H1 (cell line): ENCODE results near the gene GREB1L. TPM values are rescaled to one million over a fixed set of nuclear protein-coding genes. Genes with fewer than 3 reads are reported as not detected.

Experiments used
- CTCF ChIA-PET: fragments of 300-600 bp; sonication (Branson Sonifier 250); formaldehyde crosslinking; loops from one replicate; lab custom pipeline; 2021; ENCODE audit not compliant: partially characterized antibody; lab: Charles Lee
- POLR2A ChIA-PET: fragments of 300-600 bp; sonication (Branson Sonifier 250); formaldehyde crosslinking; loops from one replicate; lab custom pipeline; 2021; ENCODE audit warnings: inconsistent platforms; ENCODE audit not compliant: partially characterized antibody; lab: Charles Lee
- DNase-seq, 2 experiments: peaks; one replicate each; pipeline versions ENCODE4 v3.0.0 to v3.0.0-alpha.2; 2010 to 2022; ENCODE audit warnings: low spot score in 2 of 2, low read depth in 1 of 2, mixed read lengths in 1 of 2
- FAIRE-seq: peaks from 2 replicates; lab custom pipeline; 2011; peaks lifted over from hg19 to GRCh38; lab: Jason Lieb, UNC
- H2AFZ ChIP-seq: 2 replicates; pipeline ENCODE4 v1.8.1; 2012; ENCODE audit warnings: low read length, inconsistent platforms
- H2AK5ac ChIP-seq: 2 replicates; pipeline ENCODE4 v1.6.1; 2013; ENCODE audit warnings: low read depth, low read length
- H2BK120ac ChIP-seq: replicated peaks from 2 replicates; pipeline ENCODE3; 2013; ENCODE audit warnings: low read depth, low read length, inconsistent platforms
- H2BK12ac ChIP-seq: 2 replicates; pipeline ENCODE4 v1.6.1; 2013; ENCODE audit warnings: low read depth, low read length
- H2BK15ac ChIP-seq: 2 replicates; pipeline ENCODE4 v1.6.1; 2013; ENCODE audit warnings: low read length
- H2BK20ac ChIP-seq: 2 replicates; pipeline ENCODE4 v1.6.1; 2013; ENCODE audit warnings: low read length
- H2BK5ac ChIP-seq: 2 replicates; pipeline ENCODE4 v1.6.1; 2013; ENCODE audit warnings: low read depth, low read length
- H3K14ac ChIP-seq: 2 replicates; pipeline ENCODE4 v1.6.1; 2013; ENCODE audit warnings: inconsistent platforms; ENCODE audit not compliant: insufficient read length
- H3K18ac ChIP-seq: 2 replicates; pipeline ENCODE4 v1.6.1; 2013; ENCODE audit warnings: low read length; ENCODE audit errors: extremely low read depth
- H3K23ac ChIP-seq: 2 replicates; pipeline ENCODE4 v1.6.1; 2013; ENCODE audit warnings: inconsistent platforms; ENCODE audit not compliant: insufficient read length
- H3K23me2 ChIP-seq: 2 replicates; pipeline ENCODE4 v1.6.1; 2013; ENCODE audit warnings: low read depth, low read length
- H3K27ac ChIP-seq: 2 replicates; pipeline ENCODE4 v1.6.1; 2011; ENCODE audit warnings: low read depth, low read length, inconsistent platforms
- H3K27me3 ChIP-seq, 4 experiments: replicated peaks in 1 of 4; 1 replicate in 1 of 4; 2 replicates in 3 of 4; pipeline versions ENCODE4 v1.6.1 to v1.8.1; 2011 to 2013; ENCODE audit warnings: low read length in 3 of 4, mild to moderate bottlenecking in 3 of 4, inconsistent platforms in 2 of 4, mixed read lengths in 2 of 4, moderate library complexity in 1 of 4; ENCODE audit not compliant: control insufficient read depth in 3 of 4, insufficient read depth in 3 of 4; ENCODE audit errors: extremely low read depth in 1 of 4
- H3K36me3 ChIP-seq, 4 experiments: 2 replicates each; pipeline versions ENCODE4 v1.6.1 to v1.8.1; 2011 to 2013; ENCODE audit warnings: mild to moderate bottlenecking in 4 of 4, low read length in 3 of 4, moderate library complexity in 2 of 4, control low read depth in 1 of 4, inconsistent platforms in 1 of 4; ENCODE audit not compliant: insufficient read depth in 4 of 4, control insufficient read depth in 2 of 4
- H3K4ac ChIP-seq: replicated peaks from 2 replicates; pipeline ENCODE3; 2013; ENCODE audit warnings: low read length, low read depth, mixed read lengths, inconsistent platforms; ENCODE audit not compliant: insufficient read length
- H3K4me1 ChIP-seq, 4 experiments: replicated peaks in 1 of 4; 1 replicate in 1 of 4; 2 replicates in 3 of 4; pipeline versions ENCODE4 v1.6.1 to v1.8.1; 2011 to 2013; ENCODE audit warnings: low read length in 3 of 4, inconsistent platforms in 2 of 4, mixed read lengths in 1 of 4; ENCODE audit not compliant: insufficient read depth in 4 of 4, control insufficient read depth in 3 of 4
- H3K4me2 ChIP-seq, 2 experiments: 2 replicates each; pipeline versions ENCODE4 v1.6.1 to v1.8.1; 2011 to 2013; ENCODE audit warnings: low read depth in 2 of 2, low read length in 2 of 2, control low read depth in 1 of 2, inconsistent platforms in 1 of 2, mild to moderate bottlenecking in 1 of 2; ENCODE audit not compliant: insufficient read depth in 1 of 2
- H3K4me3 ChIP-seq, 4 experiments: fragments of 200-600, 300-600 bp in 1 of 4; sonication (generic), shearing (Covaris generic), sonication (Bioruptor Twin) in 1 of 4; 2 replicates each; pipeline versions ENCODE4 v1.5.1 to v1.8.1; 2011 to 2016; ENCODE audit warnings: low read length in 4 of 4, low read depth in 3 of 4, control low read depth in 2 of 4, inconsistent platforms in 2 of 4, mild to moderate bottlenecking in 2 of 4, mixed read lengths in 1 of 4, moderate library complexity in 1 of 4; ENCODE audit not compliant: insufficient read depth in 2 of 4; ENCODE audit errors: extremely low read depth in 1 of 4
- H3K56ac ChIP-seq: replicated peaks from 2 replicates; pipeline ENCODE3; 2013; ENCODE audit warnings: low read depth, mild to moderate bottlenecking, mixed read lengths, low read length, inconsistent platforms; ENCODE audit not compliant: insufficient read length
- H3K79me1 ChIP-seq: 2 replicates; pipeline ENCODE4 v1.6.1; 2013; ENCODE audit warnings: low read depth, low read length, control low read depth
- H3K79me2 ChIP-seq, 2 experiments: 2 replicates each; pipeline versions ENCODE4 v1.6.1 to v1.8.1; 2012 to 2013; ENCODE audit warnings: low read length in 2 of 2, mild to moderate bottlenecking in 2 of 2, inconsistent platforms in 1 of 2; ENCODE audit not compliant: insufficient read depth in 2 of 2, control insufficient read depth in 1 of 2
- H3K9ac ChIP-seq, 4 experiments: replicated peaks in 1 of 4; 1 replicate in 1 of 4; 2 replicates in 3 of 4; pipeline versions ENCODE4 v1.6.1 to v1.8.1; 2011 to 2013; ENCODE audit warnings: low read depth in 3 of 4, low read length in 3 of 4, control low read depth in 2 of 4, mild to moderate bottlenecking in 2 of 4, moderate library complexity in 2 of 4, inconsistent platforms in 1 of 4; ENCODE audit errors: extremely low read depth in 1 of 4
- H3K9me3 ChIP-seq, 2 experiments: 2 replicates each; pipeline versions ENCODE4 v1.6.1 to v1.8.1; 2012 to 2013; ENCODE audit warnings: mild to moderate bottlenecking in 2 of 2, moderate library complexity in 2 of 2, control low read depth in 1 of 2, inconsistent platforms in 1 of 2, low read depth in 1 of 2, low read length in 1 of 2, mixed read lengths in 1 of 2; ENCODE audit not compliant: insufficient read depth in 2 of 2
- H4K20me1 ChIP-seq, 2 experiments: replicated peaks in 1 of 2; 2 replicates each; pipeline versions ENCODE3 to v1.8.1; 2011 to 2013; ENCODE audit warnings: inconsistent platforms in 2 of 2, low read length in 2 of 2, mild to moderate bottlenecking in 1 of 2; ENCODE audit not compliant: insufficient read depth in 2 of 2, control insufficient read depth in 1 of 2
- H4K5ac ChIP-seq: 2 replicates; pipeline ENCODE4 v1.6.1; 2013; ENCODE audit warnings: low read length, low read depth, mixed read lengths, inconsistent platforms; ENCODE audit not compliant: insufficient read length
- H4K8ac ChIP-seq: 2 replicates; pipeline ENCODE4 v1.8.0; 2013; ENCODE audit warnings: mild to moderate bottlenecking, moderate library complexity, low read length, inconsistent platforms; ENCODE audit not compliant: insufficient read depth; ENCODE audit errors: extremely low read depth
- H4K91ac ChIP-seq: replicated peaks from 2 replicates; pipeline ENCODE3; 2013; ENCODE audit warnings: low read length, mixed read lengths, inconsistent platforms; ENCODE audit not compliant: insufficient read length
- CREB1 ChIP-seq: IDR thresholded peaks from 2 replicates; pipeline ENCODE4 v1.6.1; 2012; ENCODE audit warnings: inconsistent platforms
- EGR1 ChIP-seq: IDR thresholded peaks from 2 replicates; pipeline ENCODE4 v1.6.1; 2011; ENCODE audit warnings: low read depth, low read length, borderline replicate concordance
- JUND ChIP-seq: IDR thresholded peaks from 2 replicates; pipeline ENCODE4 v1.6.1; 2011; ENCODE audit warnings: mild to moderate bottlenecking, improper control_type of control experiment, low read length
- KDM4A ChIP-seq: IDR thresholded peaks from one replicate; pipeline ENCODE4 v1.7.1; 2012; ENCODE audit warnings: low read depth, mild to moderate bottlenecking, moderate library complexity, low read length, inconsistent platforms; ENCODE audit not compliant: severe bottlenecking
- SP1 ChIP-seq: IDR thresholded peaks from 2 replicates; pipeline ENCODE4 v1.6.1; 2011; ENCODE audit warnings: low read depth, low read length
- WGBS, 2 experiments: shearing (Covaris generic) in 1 of 2; methylation state at CpG; one replicate each; pipeline versions ENCODE4 v1.1.6 to v1.1.7; 2013 to 2015; ENCODE audit warnings: low lambda C conversion rate in 2 of 2, mixed read lengths in 2 of 2, inconsistent platforms in 1 of 2, low coverage in 1 of 2, missing lambda C conversion rate in 1 of 2; ENCODE audit not compliant: insufficient replicate concordance in 2 of 2, insufficient coverage in 1 of 2, insufficient read length in 1 of 2; ENCODE audit errors: extremely low coverage in 1 of 2, missing lambda C conversion rate in 1 of 2; 5-methylcytosine and 5-hydroxymethylcytosine counted together
- polyA plus RNA-seq, 7 experiments: library from polyadenylated mRNA; depleted of rRNA in 3 of 7; stranded (reverse) in 5 of 7; unstranded in 2 of 7; fragments of >200 nt in 5 of 7; fragments of 200-250 nt in 2 of 7; gene quantifications; 1 replicate in 5 of 7; 2 replicates in 1 of 7; 4 replicates in 1 of 7; pipeline versions ENCODE4 v1.2.1 to v1.2.3, GENCODE V29; 2011 to 2013; ENCODE audit warnings: missing spikeins in 2 of 7, mixed read lengths in 2 of 7
- total RNA-seq: library from RNA; stranded (reverse); fragmentation: NEBNext Ultra II Directional; extraction: Animal tissue kit (Norgen Biotek cat#: 25700); gene quantifications from 2 replicates; pipeline ENCODE4 v1.2.1, GENCODE V29; 2021
- TF ChIP-seq, protein P1 (sequence below): IDR thresholded peaks from 2 replicates; pipeline ENCODE4 v1.6.1; 2012; ENCODE audit warnings: inconsistent platforms

Gene GREB1L
- total and polyA plus RNA-seq, 2 of the 8 experiments (the other 6 are each of a cell fraction or from before 2014, with no cell fraction given) = 0.34 to 1.6 TPM

DNA sequence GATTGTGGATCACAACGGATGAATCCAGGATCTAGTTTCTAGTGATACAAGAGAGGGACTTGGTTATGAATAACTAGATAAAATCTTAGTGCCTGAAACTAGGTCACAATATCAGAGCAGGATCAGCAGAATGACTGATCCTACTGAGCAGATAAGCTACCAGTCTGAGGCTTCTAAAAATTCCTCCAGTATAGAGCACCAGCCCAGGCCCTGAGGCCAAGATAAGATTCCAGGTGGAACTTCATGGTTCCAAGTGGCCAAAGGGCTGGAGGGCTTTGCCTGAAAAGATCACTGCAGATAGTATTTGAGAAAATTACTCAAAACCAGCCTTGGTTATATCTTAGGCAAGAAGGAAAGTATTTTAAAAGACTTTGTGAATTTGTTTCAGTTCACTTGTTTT is 162.4 kb downstream of the GREB1L start:
- no peak overlapping the region for H3K4me2 ChIP-seq
- no peaks in the 10 kb centered on the region for H3K4me1 ChIP-seq
- H2BK5ac ChIP-seq = no peak overlapping the region
- no peak overlapping the region for H4K5ac ChIP-seq
- H3K4ac ChIP-seq = no peak overlapping the region
- no peaks in the 10 kb centered on the region for H4K20me1 ChIP-seq
- DNase-seq (no peak), FAIRE-seq (no peak)
- peaks cover 0 to 8% (median 3%) of the 10 kb centered on the region in 4 experiments; a peak in 4 of 7 replicates for H3K27me3 ChIP-seq
- no peak overlapping the region for H3K23ac ChIP-seq
- no peak overlapping the region for H3K27ac ChIP-seq
- no peak overlapping the region for H3K14ac ChIP-seq
- no peak overlapping the region for H4K91ac ChIP-seq
- no peaks in the 10 kb centered on the region for H3K79me2 ChIP-seq
- no peak overlapping the region for H2BK120ac ChIP-seq
- H2BK12ac ChIP-seq = no peak overlapping the region
- no peak overlapping the region for H2BK20ac ChIP-seq
- H3K9ac ChIP-seq = no peak overlapping the region
- no peak overlapping the region for H3K4me3 ChIP-seq
- H3K56ac ChIP-seq = no peak overlapping the region
- ChIA-PET POLR2A (no interaction called here), CTCF (no interaction called here)
- no peaks in the 10 kb centered on the region for H3K9me3 ChIP-seq
- peaks cover 0 to 11% (median 0%) of the 10 kb centered on the region in 4 experiments; a peak in 3 of 8 replicates for H3K36me3 ChIP-seq
- no peaks in the 10 kb centered on the region for H3K79me1 ChIP-seq
- no peak overlapping the region for H2BK15ac ChIP-seq
- no peak overlapping the region for H4K8ac ChIP-seq
- H2AFZ ChIP-seq = no peak overlapping the region
- 86% methylated on average over 1 of the region's 1 CpG; no CpG with 5 or more reads in 1 of the 2 experiments for WGBS, 2 experiments
- no peak overlapping the region for H3K18ac ChIP-seq
- TF ChIP-seq, protein P1, sequence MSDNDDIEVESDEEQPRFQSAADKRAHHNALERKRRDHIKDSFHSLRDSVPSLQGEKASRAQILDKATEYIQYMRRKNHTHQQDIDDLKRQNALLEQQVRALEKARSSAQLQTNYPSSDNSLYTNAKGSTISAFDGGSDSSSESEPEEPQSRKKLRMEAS = no peak
- TF ChIP-seq EGR1 = no peak
- no peak for TF ChIP-seq SP1
- no peak for TF ChIP-seq KDM4A
- no peak for TF ChIP-seq CREB1
- TF ChIP-seq JUND = no peak
- no peaks in the 10 kb centered on the region for H3K23me2 ChIP-seq
- H2AK5ac ChIP-seq = no peak overlapping the region
